Anterior cingulate cortex (tissue), 58 donors: ENCODE measurements around the gene BRD3OS.

Source experiments
- DNase-seq, 58 donors: peaks; one replicate each; lab custom pipeline; 2025; lab: John Stamatoyannopoulos, UW

The BRD3OS gene

DNA sequence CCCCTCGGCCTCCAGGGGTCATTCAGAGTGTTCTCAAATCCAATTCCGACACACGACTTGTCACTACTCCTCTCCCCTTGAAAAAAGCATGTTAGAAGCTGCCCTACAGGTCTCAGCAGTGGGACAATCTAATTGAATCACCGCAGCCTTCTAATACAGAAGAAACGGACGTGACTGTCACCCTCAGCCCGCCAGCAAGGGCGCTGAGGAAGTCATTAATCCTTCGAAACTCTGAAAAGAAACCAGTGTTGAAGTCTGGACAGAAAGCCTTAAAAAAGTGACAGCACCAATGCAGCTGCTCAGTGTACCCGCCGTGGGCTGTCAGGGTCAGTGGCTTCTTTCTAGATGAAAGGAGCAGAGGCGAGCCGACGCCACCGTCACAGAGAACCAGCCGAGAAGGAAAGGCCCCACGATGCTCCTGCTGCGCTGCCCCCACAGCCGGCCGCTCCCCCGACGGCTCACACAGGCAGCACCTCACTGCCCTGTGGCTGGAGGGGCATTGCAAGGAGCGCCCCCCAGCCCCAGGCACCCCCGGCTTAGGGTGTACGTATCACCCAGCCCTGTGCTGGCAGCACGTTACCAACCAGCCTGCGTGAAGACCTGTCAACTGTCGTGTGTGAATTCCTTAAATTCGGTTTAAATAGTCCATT, 5.7 kb downstream of the BRD3OS start:
- DNase-seq, result no peak

DNA sequence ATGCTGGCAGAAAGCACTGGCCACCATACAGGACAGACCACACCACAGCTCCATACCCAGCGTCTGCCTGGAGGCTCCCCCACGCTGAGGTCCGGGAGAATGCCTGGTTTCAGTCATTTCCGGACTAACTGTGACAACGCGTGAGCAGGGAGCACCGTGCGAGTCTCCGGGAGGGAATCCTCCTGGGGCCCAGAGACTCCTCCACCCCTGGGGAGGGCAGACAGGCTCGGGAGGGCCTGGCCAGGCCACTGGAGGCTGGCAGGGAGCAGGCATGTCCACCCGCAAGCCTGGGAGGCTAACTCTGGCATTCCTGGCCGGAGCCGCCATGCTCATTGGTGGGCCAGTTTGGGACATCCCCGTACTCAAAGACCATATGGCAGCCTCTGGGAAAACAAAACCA, 6.5 kb downstream of the BRD3OS start:
- DNase-seq, result no peak

DNA sequence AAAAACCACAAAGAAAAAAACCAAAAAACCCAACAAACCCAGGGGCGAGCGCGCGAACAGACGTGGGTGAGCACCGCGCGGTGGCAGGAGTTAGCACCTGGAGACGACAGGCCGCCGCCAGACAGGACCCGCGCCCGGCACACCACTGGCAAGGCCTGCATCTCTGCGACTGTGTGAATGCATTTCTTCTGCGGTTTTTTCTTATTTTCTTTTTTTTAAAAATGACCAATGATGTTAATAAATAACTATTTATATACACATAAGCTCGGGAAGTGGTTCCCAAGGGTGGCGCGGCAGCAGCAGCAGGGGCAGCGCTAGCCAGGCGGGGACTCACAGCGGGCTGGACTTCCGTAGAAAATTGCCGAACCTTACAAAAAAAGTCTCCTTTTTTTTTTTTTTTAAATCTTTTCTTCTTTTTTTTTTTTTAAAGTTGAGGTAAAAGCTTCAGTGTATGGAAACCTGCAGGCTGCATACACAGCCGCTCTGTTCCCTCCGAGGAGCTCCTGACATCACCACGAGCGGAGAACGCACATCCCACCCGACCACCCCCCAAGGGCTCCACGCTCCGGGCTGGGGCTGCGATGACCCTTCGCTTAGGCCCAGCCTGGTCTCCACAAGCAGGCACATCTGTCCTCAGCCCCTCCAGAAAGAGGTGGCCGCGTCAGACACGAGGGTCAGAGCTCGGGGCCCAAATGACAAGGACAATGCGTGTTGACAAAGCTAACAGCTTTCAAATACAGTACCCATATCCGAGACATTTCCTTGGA, 7.4 kb downstream of the BRD3OS start:
- DNase-seq, result no peak

DNA sequence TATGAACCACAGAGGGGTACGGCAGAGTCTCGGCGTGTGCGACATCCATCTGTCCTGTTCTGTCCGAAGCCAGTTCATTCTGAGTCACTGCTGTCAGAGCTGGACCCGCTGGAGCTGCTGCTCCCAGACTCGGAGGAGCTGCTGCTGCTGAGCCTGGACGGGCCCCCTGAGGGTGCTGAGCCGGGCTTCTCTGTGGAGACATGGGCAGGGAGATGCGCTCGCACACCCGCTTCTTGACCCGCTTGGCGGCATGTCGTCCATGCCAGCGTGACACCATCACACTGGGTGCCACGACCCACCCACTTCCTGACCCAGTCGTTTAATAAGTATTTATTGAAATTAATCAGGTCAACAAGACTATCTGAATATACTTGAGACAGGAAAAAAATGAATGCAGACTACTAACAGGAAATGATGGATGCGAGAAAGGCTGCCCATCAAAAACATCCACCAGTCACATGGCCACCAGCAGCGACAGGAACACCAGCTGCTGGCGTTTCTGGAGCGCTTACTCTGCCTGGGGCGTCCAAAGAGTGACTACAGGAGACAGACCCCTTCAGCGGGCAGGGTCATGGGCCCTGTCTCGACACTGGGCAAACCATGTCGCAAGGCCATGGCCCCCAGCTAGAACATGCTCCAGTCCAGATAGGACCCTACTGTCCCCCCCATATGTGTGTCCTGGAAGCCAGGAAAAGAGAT, 8.4 kb downstream of the BRD3OS start:
- no peak for DNase-seq

DNA sequence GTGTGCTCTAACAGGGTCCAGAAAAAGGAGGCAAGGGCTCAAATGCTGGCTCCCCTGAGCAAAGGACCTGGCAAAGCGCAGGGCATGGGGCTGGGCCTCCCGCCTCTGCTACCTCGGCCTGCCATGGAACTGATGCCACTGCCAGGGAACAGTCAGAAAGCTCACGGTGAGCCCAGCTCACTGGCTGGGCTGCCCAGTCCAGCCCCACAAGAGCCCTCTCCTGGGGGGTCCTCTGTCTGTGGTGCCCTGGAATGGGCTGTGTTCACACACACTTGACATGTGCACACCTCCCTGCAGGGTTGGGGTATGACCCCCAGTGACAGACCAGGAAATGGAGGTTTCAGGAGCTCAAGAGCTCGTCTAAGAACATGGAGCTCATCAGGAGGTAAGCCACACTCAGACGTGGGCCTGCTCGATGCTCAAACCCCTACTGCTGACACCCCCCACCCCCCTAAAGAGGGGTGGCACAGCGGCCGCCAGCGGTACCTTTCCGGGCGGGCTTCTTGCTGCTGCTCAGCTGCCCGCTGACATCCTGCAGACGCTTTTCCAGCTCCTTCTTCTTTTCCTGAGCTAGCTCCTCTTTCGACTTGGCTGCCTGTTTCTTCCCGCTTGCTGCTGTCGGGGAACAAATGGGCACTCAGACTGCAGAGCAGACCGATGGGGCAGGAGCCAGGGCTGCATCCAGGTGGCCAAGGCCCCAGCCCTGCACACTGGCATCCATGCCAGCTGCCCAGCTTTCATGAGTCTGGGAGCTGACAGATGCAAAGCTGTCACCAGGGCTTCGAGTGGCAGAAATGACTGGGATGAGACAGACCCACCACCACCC, 9.1 kb downstream of the BRD3OS start:
- no peak for DNase-seq

DNA sequence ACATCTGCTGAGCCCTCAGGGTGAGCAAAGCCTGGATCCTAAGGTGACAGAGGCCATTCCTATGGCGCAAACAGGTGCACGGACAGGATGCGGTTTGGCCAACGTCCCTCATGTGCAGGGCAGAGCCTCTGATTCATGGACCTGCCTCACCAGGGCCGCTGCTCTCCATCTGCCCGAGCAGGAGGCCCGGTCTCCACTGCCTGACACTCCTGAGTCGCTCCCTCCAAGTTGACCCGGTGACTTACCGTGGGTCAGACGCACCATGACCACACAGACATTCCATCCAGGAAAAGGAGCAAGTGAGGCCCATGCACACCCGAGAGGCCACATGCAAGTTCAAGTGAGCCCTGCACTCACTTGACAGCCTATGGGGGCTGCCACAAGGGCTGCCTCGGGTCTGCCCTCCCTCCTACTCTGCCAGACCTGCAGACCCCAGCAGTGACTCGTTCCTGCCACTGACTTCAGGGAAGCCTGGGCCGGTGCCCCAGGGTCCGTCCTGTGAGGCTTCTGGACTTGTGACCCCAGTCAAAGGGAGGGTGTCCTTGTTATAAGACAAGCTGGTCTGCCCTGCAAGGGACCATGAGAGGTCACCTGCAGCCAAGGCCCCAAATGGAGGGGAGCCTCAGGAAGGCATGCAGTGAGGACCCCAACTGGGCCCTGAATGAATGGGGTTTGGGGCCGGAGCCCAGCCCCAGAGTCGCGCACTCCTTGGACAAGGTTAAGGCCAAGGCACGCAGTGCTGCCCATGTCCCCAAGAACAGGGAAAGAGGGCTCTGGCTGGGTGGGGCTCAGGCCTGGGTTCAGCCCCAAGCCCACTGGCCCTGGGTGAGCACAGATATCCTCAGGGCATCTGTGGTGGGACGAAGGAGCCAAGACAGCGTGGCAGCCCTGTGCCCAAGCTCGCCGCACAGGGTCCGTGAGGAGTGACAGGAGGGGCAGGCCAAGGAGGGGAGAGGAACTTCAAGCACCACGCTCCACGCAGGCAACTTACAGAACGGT, 10.1 kb downstream of the BRD3OS start:
- no peak for DNase-seq

DNA sequence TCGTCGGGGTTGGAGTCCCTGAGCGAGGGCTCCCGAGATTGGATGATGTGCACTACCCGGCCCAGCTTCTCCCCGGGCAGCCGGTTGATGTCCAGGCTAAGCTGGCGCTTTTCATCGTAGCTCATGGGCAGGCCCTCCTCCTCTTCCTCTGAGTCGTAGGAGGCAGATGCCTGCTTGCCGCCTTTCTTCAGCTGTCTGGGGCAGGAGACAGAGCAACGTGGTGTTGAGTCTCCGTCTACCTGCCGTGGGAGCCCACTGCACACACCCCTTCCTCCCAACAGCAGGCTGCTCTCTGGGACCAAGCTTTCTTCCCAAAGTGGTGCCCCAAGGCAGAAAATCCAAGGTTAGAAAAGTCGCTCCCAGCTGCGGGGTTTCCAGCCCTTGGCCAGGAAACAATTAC, 10.8 kb downstream of the BRD3OS start:
- DNase-seq, result no peak

DNA sequence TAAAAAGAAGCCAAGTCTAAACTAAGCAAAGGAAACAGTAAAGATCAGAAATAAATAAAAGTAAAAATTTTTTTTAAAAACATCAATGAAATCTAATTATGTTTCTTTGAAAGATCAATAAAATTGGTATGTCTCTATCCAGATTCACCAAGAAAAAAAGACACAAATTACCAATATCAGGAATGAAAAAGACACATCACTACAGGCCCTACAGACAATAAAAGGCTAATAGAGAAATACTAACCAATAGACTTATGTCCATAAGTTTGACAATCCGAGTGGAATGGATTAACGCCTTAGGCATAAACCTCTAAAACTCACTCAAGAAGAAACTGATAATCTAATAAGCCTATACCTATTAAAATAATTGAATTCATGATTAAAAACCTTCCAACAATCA, 12.4 kb downstream of the BRD3OS start:
- DNase-seq, result no peak

DNA sequence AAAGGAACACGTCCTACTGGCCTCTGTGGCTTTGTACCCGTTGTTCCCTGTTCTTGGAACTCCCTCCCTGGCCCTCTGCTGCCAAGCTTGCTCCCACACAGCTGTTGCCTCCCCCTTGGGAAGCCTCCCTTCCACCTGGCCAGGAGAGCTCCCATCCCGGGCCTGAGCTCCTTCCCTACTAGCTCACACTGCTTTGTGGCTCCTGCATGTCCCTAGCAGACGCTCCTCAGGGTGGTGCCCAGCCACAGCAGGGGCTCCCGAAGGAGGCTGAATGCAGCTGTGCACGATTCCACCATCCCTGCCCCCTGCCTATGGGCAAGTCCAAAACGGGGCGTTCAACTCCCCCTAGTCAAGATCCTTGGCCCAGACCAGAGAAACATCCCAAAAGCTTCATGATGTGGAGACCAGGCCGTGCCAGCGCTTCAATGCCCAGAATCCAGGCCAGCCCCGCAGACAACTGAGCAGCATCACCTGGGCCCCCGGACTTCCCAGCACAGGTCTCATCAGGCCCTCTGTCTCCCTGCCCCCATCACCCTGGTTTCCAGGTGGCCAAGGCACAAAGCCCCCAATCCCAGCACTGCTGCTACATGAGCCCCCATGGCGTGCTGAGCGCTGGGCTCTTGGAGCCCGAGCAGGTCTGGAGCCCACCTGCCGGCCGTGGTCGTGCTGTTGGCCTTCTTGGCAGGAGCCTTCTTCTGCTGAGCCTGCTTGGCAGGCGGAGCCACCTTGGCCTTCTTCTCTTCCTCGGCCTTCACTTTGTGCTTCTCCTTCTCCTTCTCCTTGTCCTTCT, 14.3 kb downstream of the BRD3OS start:
- peak in 5 of 58 donors; percentile 20 to 47 (median 26) for DNase-seq

DNA sequence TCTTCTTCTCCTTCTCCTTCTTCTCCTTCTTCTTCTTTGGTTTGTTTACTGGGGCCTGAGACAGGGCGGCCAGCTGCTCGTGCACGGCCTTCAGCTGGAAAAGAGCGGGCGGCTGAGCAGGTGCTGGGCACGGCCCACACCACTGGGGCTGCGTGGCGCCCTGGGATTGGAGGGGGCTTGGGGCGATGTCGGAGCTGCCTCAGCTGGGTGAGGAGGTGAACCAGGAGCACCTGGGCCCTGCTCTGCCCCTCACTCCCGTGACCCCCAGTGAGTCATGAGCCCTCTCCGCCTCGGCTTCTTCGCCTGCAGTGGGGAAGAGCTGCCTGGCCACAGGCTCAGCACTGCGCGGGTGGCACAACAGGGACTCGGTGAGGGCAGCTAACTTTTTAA, 14.9 kb downstream of the BRD3OS start:
- DNase-seq, result no peak

DNA sequence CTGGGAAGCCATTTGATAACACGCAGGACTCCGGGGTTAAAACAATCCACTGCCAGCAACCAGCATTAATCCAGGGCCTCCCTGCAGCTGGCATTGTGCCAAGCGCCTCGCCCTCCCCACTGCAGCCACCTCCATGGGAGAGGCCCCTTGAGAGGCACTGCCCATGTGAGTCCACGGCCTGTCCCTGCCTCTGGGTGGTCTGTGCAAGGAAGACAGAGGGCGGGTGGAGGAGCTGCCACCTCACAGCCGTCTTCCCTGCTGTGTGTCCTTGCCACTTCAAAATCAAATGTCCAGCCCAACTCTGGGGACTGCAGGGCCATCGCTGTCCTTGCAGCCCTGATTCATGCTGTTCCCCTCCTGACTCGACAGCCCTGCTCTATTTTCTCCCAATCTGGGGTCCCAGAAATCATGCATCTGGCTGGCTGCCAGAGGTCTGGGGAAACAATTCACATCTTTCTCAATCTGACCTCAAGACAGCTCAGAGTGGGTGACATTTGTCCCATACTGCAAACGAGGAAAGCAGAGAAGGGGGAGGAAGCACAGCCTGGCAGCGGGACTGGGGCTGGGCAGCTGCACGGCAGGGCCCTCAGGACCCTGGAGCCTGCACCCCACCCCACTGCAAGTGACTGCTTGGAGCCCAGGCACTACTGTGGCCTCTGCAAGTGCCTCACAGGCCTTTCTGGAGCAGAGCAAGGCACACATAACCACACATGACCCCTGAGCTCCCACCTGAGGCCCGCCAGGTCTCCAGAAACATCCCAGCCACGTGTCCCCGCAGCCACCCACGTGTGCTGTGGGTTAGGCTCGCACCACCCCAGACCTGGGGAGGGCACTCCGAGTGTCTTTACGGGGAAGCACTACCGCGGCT, 15.7 kb downstream of the BRD3OS start:
- DNase-seq, result peak in 2 of 58 donors; percentile 11 to 17

DNA sequence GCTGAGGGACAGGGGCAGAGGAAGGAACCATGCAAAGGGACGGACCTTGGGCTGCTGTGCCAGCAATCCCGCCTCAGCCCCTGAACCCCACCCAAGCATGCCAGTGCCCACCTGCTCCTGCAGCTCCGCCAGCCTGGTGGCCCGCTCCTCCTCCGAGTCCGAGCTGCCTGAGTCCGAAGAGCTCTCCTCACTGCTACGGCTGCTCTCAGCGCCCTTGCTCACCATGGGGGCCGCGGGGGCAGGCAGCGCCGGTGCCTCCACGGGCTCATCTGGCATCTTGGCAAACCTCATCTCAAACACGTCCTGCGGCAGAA, 16.3 kb downstream of the BRD3OS start:
- no peak for DNase-seq

DNA sequence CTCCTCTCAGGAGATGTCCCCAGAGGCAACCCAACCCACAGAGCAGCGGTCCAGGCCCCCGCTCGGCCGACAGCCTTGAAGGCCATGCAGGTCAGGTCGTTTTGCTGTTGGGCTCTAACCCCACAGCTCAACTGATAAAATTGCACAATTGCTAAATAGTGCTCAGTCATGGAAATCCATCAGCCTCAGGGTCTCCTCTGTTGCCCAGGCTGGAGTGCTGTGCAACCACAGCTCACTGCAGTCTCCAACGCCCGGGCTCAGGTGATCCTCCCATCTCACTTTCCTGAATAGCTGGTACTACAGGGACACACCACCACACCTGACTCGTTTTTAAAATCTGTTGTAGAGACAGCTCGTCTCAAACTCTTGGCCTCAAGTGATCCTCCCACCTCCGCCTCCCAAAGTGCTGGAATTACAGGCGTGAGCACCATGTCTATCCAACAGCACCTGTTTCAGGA, 18.3 kb downstream of the BRD3OS start:
- no peak for DNase-seq

DNA sequence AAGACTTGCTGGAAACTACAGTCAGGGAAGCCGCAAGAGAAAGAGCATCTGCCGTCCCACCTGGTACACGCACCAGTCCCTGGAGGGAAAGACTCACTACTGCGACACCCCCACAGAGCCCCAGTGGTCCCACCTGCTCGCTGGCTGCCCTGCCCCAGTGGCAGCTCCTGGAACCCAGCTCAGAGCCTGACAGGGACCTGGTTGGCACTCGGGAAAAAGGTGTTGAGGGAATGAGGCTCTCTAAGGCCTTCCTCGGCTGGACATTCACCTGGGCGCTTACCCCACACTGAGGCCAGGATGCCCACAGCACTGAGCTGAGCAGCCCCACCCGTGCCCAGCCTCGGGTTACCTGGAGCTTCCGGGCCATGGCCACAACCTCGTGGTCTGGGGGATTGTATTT, 19.7 kb downstream of the BRD3OS start:
- no peak for DNase-seq

DNA sequence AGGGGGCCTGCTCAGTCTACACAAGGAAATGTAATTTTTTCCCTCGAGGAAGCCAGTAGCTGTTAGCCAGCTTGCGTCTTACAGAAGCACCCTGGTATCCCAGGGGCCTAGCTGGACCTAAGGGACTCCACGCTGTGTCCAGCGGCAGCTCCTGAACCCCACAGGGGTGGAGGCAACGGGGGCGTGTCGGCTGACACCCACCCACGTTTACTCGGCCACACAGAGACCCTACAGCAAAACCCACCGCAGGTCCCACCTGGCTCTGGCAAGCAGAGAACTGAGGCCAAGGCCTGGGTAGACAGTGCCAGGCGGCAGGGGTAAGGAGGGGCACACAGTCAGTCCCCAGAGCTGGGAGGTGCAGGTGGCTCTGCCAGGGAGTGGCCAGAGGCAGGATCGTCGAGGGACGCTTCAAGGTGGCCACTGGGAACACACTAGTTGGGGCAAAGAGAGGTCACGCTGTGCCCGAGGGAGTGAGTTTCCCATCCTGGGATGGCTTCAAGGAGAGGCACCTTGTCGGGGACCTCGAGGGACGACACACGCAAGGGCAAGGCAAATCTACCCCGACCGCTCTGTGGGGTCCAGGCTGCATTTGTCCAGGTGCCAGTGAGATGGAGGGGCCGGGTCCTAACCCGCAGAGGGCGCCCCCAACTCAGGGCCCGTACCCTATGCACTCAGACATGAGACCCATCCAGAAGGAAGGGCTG, 20.7 kb downstream of the BRD3OS start:
- no peak for DNase-seq

DNA sequence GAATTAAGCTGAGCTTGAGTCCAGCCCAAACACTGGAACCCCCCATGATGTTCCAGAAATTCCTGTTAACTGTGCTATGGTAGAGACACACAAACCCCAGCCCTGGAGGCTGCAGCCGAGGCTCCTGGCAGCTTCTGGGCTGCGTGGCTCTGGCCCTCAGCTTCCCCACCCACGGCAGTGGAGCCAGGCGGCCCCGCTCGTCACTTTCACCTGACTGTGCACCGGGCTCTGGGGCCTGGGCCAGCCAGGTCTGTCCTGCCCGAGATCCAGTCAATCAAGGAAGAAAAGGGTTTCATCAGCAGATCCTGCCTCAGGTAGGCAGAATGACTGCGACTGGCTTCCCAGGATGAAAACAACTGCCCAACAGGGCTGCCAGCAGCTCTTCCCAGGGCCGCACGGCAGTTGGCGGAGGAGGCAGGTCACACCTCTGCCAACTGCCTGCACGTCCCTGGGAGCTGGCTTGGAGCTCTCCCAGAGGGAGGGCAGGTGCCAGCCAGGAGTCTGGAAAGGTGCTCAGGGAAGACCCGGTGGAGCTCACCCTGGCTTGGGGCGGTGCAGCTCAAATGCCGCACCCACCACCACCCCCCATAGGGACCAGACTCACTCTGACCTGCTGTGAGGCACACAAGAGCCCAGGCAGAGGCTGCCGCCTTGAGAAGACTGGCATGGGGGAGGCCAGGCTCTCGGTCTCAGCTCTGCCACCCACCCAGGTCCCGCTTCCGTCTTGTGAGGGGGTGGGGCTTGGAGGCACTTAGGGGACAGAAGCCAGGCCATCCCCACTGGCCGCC, 21.8 kb downstream of the BRD3OS start:
- DNase-seq, result no peak
